Prostate gland (tissue), 2 donors: ENCODE results near the gene RBCK1.

Source experiments
- POLR2A ChIP-seq: fragments of 450-650 bp; IDR thresholded peaks from one replicate; pipeline ENCODE4 v1.6.1; 2016; ENCODE audit warnings: antibody characterized with exemption, mild to moderate bottlenecking
- TF ChIP-seq, protein P1 (sequence below), 4 experiments: fragments of 200-600 bp in 2 of 4; fragments of 450-650 bp in 2 of 4; sonication (generic) in 2 of 4; IDR thresholded peaks; 1 replicate in 3 of 4; 2 replicates in 1 of 4; pipeline ENCODE4 v1.5.1; 2016 to 2019; ENCODE audit warnings: antibody characterized with exemption in 4 of 4, mild to moderate bottlenecking in 2 of 4, moderate library complexity in 2 of 4

DNA sequence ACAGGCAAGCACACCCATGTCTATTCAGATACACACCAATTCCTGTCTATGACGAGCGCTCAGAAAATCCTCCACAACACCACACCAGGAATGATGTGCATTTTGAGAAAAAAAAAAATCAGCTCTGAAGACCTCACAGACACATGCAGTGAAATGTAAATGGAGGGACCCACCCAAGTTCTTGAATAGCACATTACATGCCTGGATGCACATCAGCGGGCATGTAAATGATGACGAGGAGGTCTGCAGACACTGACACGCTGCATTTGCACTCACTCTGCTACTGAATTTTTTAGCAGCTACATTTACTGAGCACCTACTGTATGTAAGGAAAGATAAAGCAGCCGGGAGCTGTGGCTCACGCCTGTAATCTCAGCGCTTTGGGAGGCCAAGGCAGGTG lies 46.5 kb upstream of the RBCK1 start:
- TF ChIP-seq, protein P1, sequence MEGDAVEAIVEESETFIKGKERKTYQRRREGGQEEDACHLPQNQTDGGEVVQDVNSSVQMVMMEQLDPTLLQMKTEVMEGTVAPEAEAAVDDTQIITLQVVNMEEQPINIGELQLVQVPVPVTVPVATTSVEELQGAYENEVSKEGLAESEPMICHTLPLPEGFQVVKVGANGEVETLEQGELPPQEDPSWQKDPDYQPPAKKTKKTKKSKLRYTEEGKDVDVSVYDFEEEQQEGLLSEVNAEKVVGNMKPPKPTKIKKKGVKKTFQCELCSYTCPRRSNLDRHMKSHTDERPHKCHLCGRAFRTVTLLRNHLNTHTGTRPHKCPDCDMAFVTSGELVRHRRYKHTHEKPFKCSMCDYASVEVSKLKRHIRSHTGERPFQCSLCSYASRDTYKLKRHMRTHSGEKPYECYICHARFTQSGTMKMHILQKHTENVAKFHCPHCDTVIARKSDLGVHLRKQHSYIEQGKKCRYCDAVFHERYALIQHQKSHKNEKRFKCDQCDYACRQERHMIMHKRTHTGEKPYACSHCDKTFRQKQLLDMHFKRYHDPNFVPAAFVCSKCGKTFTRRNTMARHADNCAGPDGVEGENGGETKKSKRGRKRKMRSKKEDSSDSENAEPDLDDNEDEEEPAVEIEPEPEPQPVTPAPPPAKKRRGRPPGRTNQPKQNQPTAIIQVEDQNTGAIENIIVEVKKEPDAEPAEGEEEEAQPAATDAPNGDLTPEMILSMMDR (IDR thresholded peaks at IDR 0.05): no peak
- TF ChIP-seq POLR2A: no peak
